Vagina (tissue), 2 donors: Measurements from ENCODE around the gene ELN.

Experiments used
- POLR2A ChIP-seq, 2 donors: fragments of 450-650 bp; IDR thresholded peaks; one replicate each; pipeline ENCODE4 v1.6.1; 2017; ENCODE audit warnings: antibody characterized with exemption in 2 of 2, mild to moderate bottlenecking in 2 of 2, moderate library complexity in 2 of 2
- POLR2AphosphoS5 ChIP-seq, 2 donors: sonication (generic); formaldehyde crosslinking; IDR thresholded peaks; one replicate each; pipeline ENCODE4 v1.9.0; 2017; ENCODE audit warnings: antibody characterized with exemption in 2 of 2, mild to moderate bottlenecking in 2 of 2, low read depth in 1 of 2; ENCODE audit not compliant: insufficient read depth in 1 of 2
- TF ChIP-seq, protein P1 (sequence below), 3 experiments: fragments of 450-650 bp in 2 of 3; fragments of 200-600 bp in 1 of 3; sonication (generic) in 1 of 3; IDR thresholded peaks; one replicate each; pipeline ENCODE4 v1.5.1; 2017 to 2019; ENCODE audit warnings: antibody characterized with exemption in 3 of 3, mild to moderate bottlenecking in 2 of 3, moderate library complexity in 2 of 3

DNA sequence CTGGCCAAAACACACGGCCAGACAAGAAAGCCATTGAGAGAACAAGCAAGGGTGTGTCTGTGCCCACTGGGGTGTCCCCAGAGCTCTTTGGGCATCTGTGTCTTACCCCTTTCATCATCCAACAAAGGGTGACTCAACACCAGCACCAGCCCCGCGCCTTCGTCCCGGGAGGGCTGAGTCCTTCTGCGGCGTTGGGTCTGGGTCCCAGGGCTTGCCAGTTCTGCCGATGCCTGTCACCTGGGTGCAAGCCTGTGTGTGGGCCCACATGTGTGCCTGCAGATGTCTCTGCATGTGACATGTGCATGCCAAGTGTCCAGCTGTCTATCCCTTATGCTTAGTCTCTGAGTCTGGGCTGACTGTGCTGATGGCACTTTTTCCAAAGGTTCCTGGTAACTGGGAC is 24.4 kb upstream of the ELN start:
- TF ChIP-seq POLR2A (IDR thresholded peaks at IDR 0.05): no peak
- TF ChIP-seq, protein P1, sequence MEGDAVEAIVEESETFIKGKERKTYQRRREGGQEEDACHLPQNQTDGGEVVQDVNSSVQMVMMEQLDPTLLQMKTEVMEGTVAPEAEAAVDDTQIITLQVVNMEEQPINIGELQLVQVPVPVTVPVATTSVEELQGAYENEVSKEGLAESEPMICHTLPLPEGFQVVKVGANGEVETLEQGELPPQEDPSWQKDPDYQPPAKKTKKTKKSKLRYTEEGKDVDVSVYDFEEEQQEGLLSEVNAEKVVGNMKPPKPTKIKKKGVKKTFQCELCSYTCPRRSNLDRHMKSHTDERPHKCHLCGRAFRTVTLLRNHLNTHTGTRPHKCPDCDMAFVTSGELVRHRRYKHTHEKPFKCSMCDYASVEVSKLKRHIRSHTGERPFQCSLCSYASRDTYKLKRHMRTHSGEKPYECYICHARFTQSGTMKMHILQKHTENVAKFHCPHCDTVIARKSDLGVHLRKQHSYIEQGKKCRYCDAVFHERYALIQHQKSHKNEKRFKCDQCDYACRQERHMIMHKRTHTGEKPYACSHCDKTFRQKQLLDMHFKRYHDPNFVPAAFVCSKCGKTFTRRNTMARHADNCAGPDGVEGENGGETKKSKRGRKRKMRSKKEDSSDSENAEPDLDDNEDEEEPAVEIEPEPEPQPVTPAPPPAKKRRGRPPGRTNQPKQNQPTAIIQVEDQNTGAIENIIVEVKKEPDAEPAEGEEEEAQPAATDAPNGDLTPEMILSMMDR (IDR thresholded peaks at IDR 0.05): no peak
- TF ChIP-seq POLR2AphosphoS5 (IDR thresholded peaks at IDR 0.05; ENCODE audit: insufficient read depth in 1 of 2, low read depth in 1 of 2): no peak
